HCT116 (cell line): ENCODE measurements around the gene UTF1. TPM values are rescaled to one million over a fixed set of nuclear protein-coding genes. Genes with fewer than 3 reads are reported as not detected.

Experiments
- ATAC-seq: fragments of 200-7000 bp; cut with Tn5 transposase; 2 replicates; pipeline ENCODE4 v1.9.1; 2020; ENCODE audit warnings: mild to moderate bottlenecking, moderate library complexity
- BruUV-seq: library from RNA; stranded (reverse); fragments of 400-500 nt; replicated peaks from 2 replicates; lab custom pipeline; 2021; lab: Mats Ljungman, UMichigan
- CTCF ChIA-PET: fragments of 300-600 bp; sonication (Branson Sonifier 250); formaldehyde crosslinking; loops from one replicate; lab custom pipeline; 2021; ENCODE audit warnings: antibody characterized with exemption; lab: Charles Lee
- POLR2A ChIA-PET: fragments of 300-600, 350-600 bp; sonication (Branson Sonifier 250); formaldehyde crosslinking; loops from one replicate; lab custom pipeline; 2021; ENCODE audit warnings: antibody characterized with exemption; lab: Charles Lee
- RAD21 ChIA-PET, 2 experiments: fragments of 300-600 bp; sonication (Branson Sonifier 250); formaldehyde crosslinking; loops; one replicate each; lab custom pipeline; 2023; ENCODE audit warnings: low total read pairs in 2 of 2; ENCODE audit not compliant: uncharacterized antibody in 2 of 2, unreplicated experiment in 2 of 2, low non-redundant PET in 1 of 2; lab: Charles Lee
- DNase-seq: peaks from one replicate; pipeline ENCODE4 v3.0.0-alpha.2; 2010; ENCODE audit warnings: low read depth, low spot score
- H2AFZ ChIP-seq: fragments of 200-600 bp; shearing (Covaris generic), sonication (generic); 2 replicates; pipeline ENCODE4 v1.6.1; 2017; ENCODE audit warnings: low read depth, mixed run types, mixed read lengths, antibody characterized with exemption, low read length; ENCODE audit not compliant: poor library complexity, severe bottlenecking
- H3K27ac ChIP-seq: 2 replicates; pipeline ENCODE4 v1.5.1; 2012; ENCODE audit warnings: low read depth, low read length
- H3K27me3 ChIP-seq: fragments of 200-600 bp; sonication (generic); 2 replicates; pipeline ENCODE4 v1.6.1; 2016; ENCODE audit warnings: mixed run types, low read length, mixed read lengths; ENCODE audit not compliant: insufficient read depth
- H3K36me3 ChIP-seq, 2 experiments: fragments of 200-500 bp in 1 of 2; fragments of 200-600 bp in 1 of 2; sonication (Bioruptor generic) in 1 of 2; sonication (generic) in 1 of 2; 2 replicates each; pipeline versions ENCODE4 v1.5.1 to v1.6.1; 2014 to 2016; ENCODE audit warnings: low read length in 2 of 2, inconsistent platforms in 1 of 2, mixed read lengths in 1 of 2, mixed run types in 1 of 2; ENCODE audit not compliant: insufficient read depth in 2 of 2, control insufficient read depth in 1 of 2
- H3K4me1 ChIP-seq, 2 experiments: fragments of 200-600 bp in 1 of 2; sonication (generic) in 1 of 2; 2 replicates each; pipeline versions ENCODE4 v1.5.1 to v1.6.1; 2012 to 2017; ENCODE audit warnings: low read length in 2 of 2, inconsistent platforms in 1 of 2, mild to moderate bottlenecking in 1 of 2, mixed read lengths in 1 of 2, mixed run types in 1 of 2, moderate library complexity in 1 of 2; ENCODE audit not compliant: insufficient read depth in 2 of 2, control insufficient read depth in 1 of 2
- H3K4me2 ChIP-seq: fragments of 200-600 bp; sonication (generic); 2 replicates; pipeline ENCODE4 v1.6.1; 2017; ENCODE audit warnings: mixed run types, low read length, mixed read lengths
- H3K4me3 ChIP-seq, 2 experiments: fragments of 200-600 bp in 1 of 2; sonication (generic) in 1 of 2; replicated peaks in 1 of 2; 2 replicates each; pipeline ENCODE4 v1.5.1; 2011 to 2016; ENCODE audit warnings: low read length in 2 of 2, control low read depth in 1 of 2, low read depth in 1 of 2, mild to moderate bottlenecking in 1 of 2, mixed read lengths in 1 of 2, mixed run types in 1 of 2
- H3K79me2 ChIP-seq: fragments of 200-600 bp; sonication (generic); 2 replicates; pipeline ENCODE4 v1.6.1; 2017; ENCODE audit warnings: mild to moderate bottlenecking, mixed run types, low read length, moderate library complexity, mixed read lengths; ENCODE audit not compliant: insufficient read depth
- H3K9ac ChIP-seq: fragments of 200-600 bp; sonication (generic); 2 replicates; pipeline ENCODE4 v1.6.1; 2016; ENCODE audit warnings: low read length, mixed read lengths
- H3K9me2 ChIP-seq: fragments of 200-600 bp; sonication (generic), shearing (Covaris generic); 2 replicates; pipeline ENCODE4 v1.6.1; 2017; ENCODE audit warnings: mixed run types, mild to moderate bottlenecking, moderate library complexity; ENCODE audit not compliant: insufficient read depth
- H3K9me3 ChIP-seq, 2 experiments: fragments of 200-500 bp in 1 of 2; fragments of 200-600 bp in 1 of 2; sonication (Bioruptor generic) in 1 of 2; sonication (generic) in 1 of 2; 2 replicates each; pipeline ENCODE4 v1.6.1; 2014 to 2017; ENCODE audit warnings: low read length in 2 of 2, mixed read lengths in 2 of 2, inconsistent platforms in 1 of 2, low read depth in 1 of 2, mild to moderate bottlenecking in 1 of 2, mixed run types in 1 of 2, moderate library complexity in 1 of 2; ENCODE audit not compliant: control insufficient read depth in 1 of 2, insufficient read depth in 1 of 2
- H4K20me1 ChIP-seq: fragments of 200-600 bp; sonication (generic), shearing (Covaris generic); 2 replicates; pipeline ENCODE4 v1.6.1; 2017; ENCODE audit warnings: mixed run types, mild to moderate bottlenecking, moderate library complexity; ENCODE audit not compliant: insufficient read depth
- CEBPB ChIP-seq: IDR thresholded peaks from 2 replicates; pipeline ENCODE4 v1.6.1; 2012; ENCODE audit warnings: low read depth
- EZH2 ChIP-seq: fragments of 200-600 bp; sonication (generic); IDR thresholded peaks from 2 replicates; pipeline ENCODE4 v1.6.1; 2017; ENCODE audit warnings: antibody characterized with exemption, mixed run types
- EZH2phosphoT487 ChIP-seq: fragments of 200-600 bp; IDR thresholded peaks from 2 replicates; pipeline ENCODE4 v1.6.1; 2018; ENCODE audit warnings: antibody characterized with exemption, borderline replicate concordance
- POLR2A ChIP-seq: IDR thresholded peaks from 2 replicates; pipeline ENCODE4 v1.7.0; 2011; ENCODE audit warnings: borderline replicate concordance; ENCODE audit not compliant: insufficient read depth, insufficient read length; ENCODE audit errors: extremely low read depth
- POLR2AphosphoS5 ChIP-seq: IDR thresholded peaks from 2 replicates; pipeline ENCODE4 v1.6.1; 2011; ENCODE audit warnings: mild to moderate bottlenecking, low read depth, low read length, moderate library complexity
- RAD21 ChIP-seq: IDR thresholded peaks from 2 replicates; pipeline ENCODE4 v1.6.1; 2012; ENCODE audit warnings: low read depth, mild to moderate bottlenecking
- SP1 ChIP-seq: IDR thresholded peaks from 2 replicates; pipeline ENCODE4 v1.6.1; 2012; ENCODE audit warnings: low read depth
- SRF ChIP-seq: IDR thresholded peaks from 2 replicates; pipeline ENCODE4 v1.6.1; 2012; ENCODE audit warnings: low read depth
- TCF7L2 ChIP-seq: IDR thresholded peaks from 2 replicates; pipeline ENCODE4 v1.7.0; 2011; ENCODE audit warnings: borderline replicate concordance, inconsistent platforms; ENCODE audit not compliant: insufficient read depth, insufficient read length; ENCODE audit errors: extremely low read depth
- ZFX ChIP-seq: fragments of 450-650 bp; IDR thresholded peaks from 2 replicates; pipeline ENCODE4 v1.6.1; 2017
- ZNF274 ChIP-seq: fragments of 200-500 bp; sonication (Bioruptor generic); IDR thresholded peaks from 2 replicates; pipeline ENCODE4 v1.6.1; 2014; ENCODE audit warnings: mild to moderate bottlenecking, low read depth, low read length, inconsistent platforms
- intact Hi-C: fragments of 100-400 bp; cut with micrococcal nuclease; formaldehyde crosslinking; loops from 2 replicates; pipeline ENCODE4 v1.10.0; 2022
- total RNA-seq: library from RNA; stranded (reverse); gene quantifications from one replicate; pipeline ENCODE4 v1.2.1, GENCODE V29; 2021; ENCODE audit not compliant: unreplicated experiment
- TF ChIP-seq, protein P1 (sequence below): IDR thresholded peaks from 2 replicates; pipeline ENCODE4 v1.6.1; 2012
- TF ChIP-seq, protein P2 (sequence below), 3 experiments: fragments of 200-600 bp in 1 of 3; sonication (generic) in 1 of 3; IDR thresholded peaks in 2 of 3; conservative IDR thresholded peaks in 1 of 3; 2 replicates each; pipeline ENCODE4 v1.5.1; 2012 to 2017; ENCODE audit warnings: low read depth in 2 of 3, low read length in 2 of 3, antibody characterized with exemption in 1 of 3, borderline replicate concordance in 1 of 3, control low read depth in 1 of 3, mild to moderate bottlenecking in 1 of 3, mixed read lengths in 1 of 3, mixed run types in 1 of 3, moderate library complexity in 1 of 3; ENCODE audit not compliant: insufficient read depth in 1 of 3
- TF ChIP-seq, protein P3 (sequence below): IDR thresholded peaks from 2 replicates; pipeline ENCODE4 v1.6.1; 2012

Gene UTF1
- total RNA-seq, 1 experiment from 2014 or later = not detected

DNA sequence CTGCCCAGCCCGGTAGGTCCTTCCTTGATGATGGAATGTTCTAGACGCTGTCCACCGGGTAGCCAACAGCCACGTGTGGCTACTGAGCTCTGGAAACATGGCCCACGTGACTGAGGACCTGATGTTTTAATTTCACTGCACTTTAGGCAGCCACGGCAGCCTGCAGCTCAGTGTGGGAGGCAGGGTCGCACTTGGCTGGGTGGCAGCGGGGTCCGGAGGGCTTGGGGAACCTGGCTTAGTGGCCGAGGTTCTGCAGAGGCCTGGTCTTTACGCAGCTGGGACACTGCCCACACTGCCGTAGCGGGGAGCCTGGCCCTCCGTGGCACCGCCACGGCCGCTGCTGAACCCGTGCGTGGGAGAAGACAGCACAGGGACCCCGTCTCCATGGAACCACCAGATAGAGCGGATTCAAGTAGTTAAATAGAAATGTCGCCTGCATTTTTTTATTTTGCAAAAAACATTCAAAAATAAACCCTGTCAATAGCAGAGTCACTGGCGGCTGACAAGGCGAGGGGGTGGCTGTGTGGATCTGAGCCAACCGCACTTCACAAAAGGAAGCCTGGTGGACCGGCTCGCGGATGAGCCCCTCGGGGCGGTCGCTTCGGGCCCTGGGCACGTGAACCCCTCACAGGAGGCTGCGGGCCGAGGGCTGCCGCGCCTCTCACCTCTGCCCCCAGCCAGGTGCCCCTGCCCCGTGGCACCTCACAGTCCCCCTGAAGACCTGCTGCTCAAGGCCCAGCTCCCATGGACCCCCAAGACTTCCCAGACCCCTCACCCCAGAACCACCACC lies 25.6 kb upstream of the UTF1 start:
- no peaks in the 10 kb centered on the region for H3K9me3 ChIP-seq
- ChIA-PET POLR2A (no interaction called here), CTCF (no interaction called here), RAD21 (no interaction called here)
- H3K27ac ChIP-seq = no peak overlapping the region
- ATAC-seq (no peak), DNase-seq (no peak)
- TF ChIP-seq CEBPB = no peak
- TF ChIP-seq ZNF274 = no peak
- no peak for TF ChIP-seq RAD21
- TF ChIP-seq ZFX = no peak
- no peak for TF ChIP-seq SP1
- TF ChIP-seq POLR2AphosphoS5 = no peak
- no peak for TF ChIP-seq EZH2phosphoT487
- no peak for TF ChIP-seq SRF
- TF ChIP-seq, protein P1, sequence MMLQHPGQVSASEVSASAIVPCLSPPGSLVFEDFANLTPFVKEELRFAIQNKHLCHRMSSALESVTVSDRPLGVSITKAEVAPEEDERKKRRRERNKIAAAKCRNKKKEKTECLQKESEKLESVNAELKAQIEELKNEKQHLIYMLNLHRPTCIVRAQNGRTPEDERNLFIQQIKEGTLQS = no peak
- no peak for TF ChIP-seq TCF7L2
- TF ChIP-seq EZH2 = no peak
- no peak for TF ChIP-seq POLR2A
- TF ChIP-seq, protein P2, sequence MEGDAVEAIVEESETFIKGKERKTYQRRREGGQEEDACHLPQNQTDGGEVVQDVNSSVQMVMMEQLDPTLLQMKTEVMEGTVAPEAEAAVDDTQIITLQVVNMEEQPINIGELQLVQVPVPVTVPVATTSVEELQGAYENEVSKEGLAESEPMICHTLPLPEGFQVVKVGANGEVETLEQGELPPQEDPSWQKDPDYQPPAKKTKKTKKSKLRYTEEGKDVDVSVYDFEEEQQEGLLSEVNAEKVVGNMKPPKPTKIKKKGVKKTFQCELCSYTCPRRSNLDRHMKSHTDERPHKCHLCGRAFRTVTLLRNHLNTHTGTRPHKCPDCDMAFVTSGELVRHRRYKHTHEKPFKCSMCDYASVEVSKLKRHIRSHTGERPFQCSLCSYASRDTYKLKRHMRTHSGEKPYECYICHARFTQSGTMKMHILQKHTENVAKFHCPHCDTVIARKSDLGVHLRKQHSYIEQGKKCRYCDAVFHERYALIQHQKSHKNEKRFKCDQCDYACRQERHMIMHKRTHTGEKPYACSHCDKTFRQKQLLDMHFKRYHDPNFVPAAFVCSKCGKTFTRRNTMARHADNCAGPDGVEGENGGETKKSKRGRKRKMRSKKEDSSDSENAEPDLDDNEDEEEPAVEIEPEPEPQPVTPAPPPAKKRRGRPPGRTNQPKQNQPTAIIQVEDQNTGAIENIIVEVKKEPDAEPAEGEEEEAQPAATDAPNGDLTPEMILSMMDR (IDR thresholded peaks at IDR 0.05 in 2 of 3, conservative IDR thresholded peaks at IDR 0.05 in 1 of 3; ENCODE audit: borderline replicate concordance in 1 of 3, insufficient read depth in 1 of 3, low read depth in 2 of 3, low read length in 2 of 3) = no peak
- TF ChIP-seq, protein P3, sequence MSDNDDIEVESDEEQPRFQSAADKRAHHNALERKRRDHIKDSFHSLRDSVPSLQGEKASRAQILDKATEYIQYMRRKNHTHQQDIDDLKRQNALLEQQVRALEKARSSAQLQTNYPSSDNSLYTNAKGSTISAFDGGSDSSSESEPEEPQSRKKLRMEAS = no peak
- intact Hi-C loops = no loop called here
- H3K9ac ChIP-seq = no peak overlapping the region
- H3K79me2 ChIP-seq = no peaks in the 10 kb centered on the region
- no peak overlapping the region for H2AFZ ChIP-seq
- no peaks in the 10 kb centered on the region for H3K27me3 ChIP-seq
- H3K36me3 ChIP-seq = no peaks in the 10 kb centered on the region
- no peak overlapping the region for H3K4me2 ChIP-seq
- no peaks in the 10 kb centered on the region for H3K4me1 ChIP-seq
- no TSS peak for BruUV-seq
- H3K4me3 ChIP-seq = no peak overlapping the region
- H4K20me1 ChIP-seq = no peaks in the 10 kb centered on the region
- H3K9me2 ChIP-seq = no peaks in the 10 kb centered on the region
